H1 (cell line): ENCODE measurements around the gene MTPN. TPM values are rescaled to one million over a fixed set of nuclear protein-coding genes. Genes with fewer than 3 reads are reported as not detected.

Experiments used
- ATF3 ChIP-seq: IDR thresholded peaks from 2 replicates; pipeline ENCODE4 v1.6.1; 2011; ENCODE audit warnings: low read depth, mild to moderate bottlenecking, low read length; ENCODE audit not compliant: insufficient read depth
- POLR2AphosphoS5 ChIP-seq: IDR thresholded peaks from 2 replicates; pipeline ENCODE4 v1.6.1; 2011; ENCODE audit warnings: low read depth, low read length
- RAD21 ChIP-seq, 2 experiments: IDR thresholded peaks in 1 of 2; conservative IDR thresholded peaks in 1 of 2; 2 replicates each; pipeline ENCODE4 v1.6.1; 2011; ENCODE audit warnings: low read depth in 2 of 2, low read length in 2 of 2, improper control_type of control experiment in 1 of 2, inconsistent platforms in 1 of 2, mild to moderate bottlenecking in 1 of 2, moderate library complexity in 1 of 2
- SP2 ChIP-seq: IDR thresholded peaks from 2 replicates; pipeline ENCODE4 v1.6.1; 2012; ENCODE audit warnings: mild to moderate bottlenecking, low read length, inconsistent platforms
- TAF7 ChIP-seq: optimal IDR thresholded peaks from 2 replicates; pipeline ENCODE3; 2011; ENCODE audit warnings: low read depth, mild to moderate bottlenecking, inconsistent platforms, low read length, moderate library complexity, borderline replicate concordance
- polyA plus RNA-seq, 7 experiments: library from polyadenylated mRNA; depleted of rRNA in 3 of 7; stranded (reverse) in 5 of 7; unstranded in 2 of 7; fragments of >200 nt in 5 of 7; fragments of 200-250 nt in 2 of 7; gene quantifications; 1 replicate in 5 of 7; 2 replicates in 1 of 7; 4 replicates in 1 of 7; pipeline versions ENCODE4 v1.2.1 to v1.2.3, GENCODE V29; 2011 to 2013; ENCODE audit warnings: missing spikeins in 2 of 7, mixed read lengths in 2 of 7
- total RNA-seq: library from RNA; stranded (reverse); fragmentation: NEBNext Ultra II Directional; extraction: Animal tissue kit (Norgen Biotek cat#: 25700); gene quantifications from 2 replicates; pipeline ENCODE4 v1.2.1, GENCODE V29; 2021
- TF ChIP-seq, protein P1 (sequence below): fragments of 300-600 bp; sonication (generic); IDR thresholded peaks from 2 replicates; pipeline ENCODE4 v1.7.1; 2012; ENCODE audit warnings: low read length, moderate library complexity, mild to moderate bottlenecking, inconsistent platforms; ENCODE audit not compliant: insufficient replicate concordance

MTPN gene
- total and polyA plus RNA-seq, 2 of the 8 experiments (the other 6 are each of a cell fraction or from before 2014, with no cell fraction given) = 33.0 to 101 TPM

GRCh38 chr7:135990258-135990657 is 13.1 kb upstream of the MTPN start (continued):
- TF ChIP-seq, protein P1, sequence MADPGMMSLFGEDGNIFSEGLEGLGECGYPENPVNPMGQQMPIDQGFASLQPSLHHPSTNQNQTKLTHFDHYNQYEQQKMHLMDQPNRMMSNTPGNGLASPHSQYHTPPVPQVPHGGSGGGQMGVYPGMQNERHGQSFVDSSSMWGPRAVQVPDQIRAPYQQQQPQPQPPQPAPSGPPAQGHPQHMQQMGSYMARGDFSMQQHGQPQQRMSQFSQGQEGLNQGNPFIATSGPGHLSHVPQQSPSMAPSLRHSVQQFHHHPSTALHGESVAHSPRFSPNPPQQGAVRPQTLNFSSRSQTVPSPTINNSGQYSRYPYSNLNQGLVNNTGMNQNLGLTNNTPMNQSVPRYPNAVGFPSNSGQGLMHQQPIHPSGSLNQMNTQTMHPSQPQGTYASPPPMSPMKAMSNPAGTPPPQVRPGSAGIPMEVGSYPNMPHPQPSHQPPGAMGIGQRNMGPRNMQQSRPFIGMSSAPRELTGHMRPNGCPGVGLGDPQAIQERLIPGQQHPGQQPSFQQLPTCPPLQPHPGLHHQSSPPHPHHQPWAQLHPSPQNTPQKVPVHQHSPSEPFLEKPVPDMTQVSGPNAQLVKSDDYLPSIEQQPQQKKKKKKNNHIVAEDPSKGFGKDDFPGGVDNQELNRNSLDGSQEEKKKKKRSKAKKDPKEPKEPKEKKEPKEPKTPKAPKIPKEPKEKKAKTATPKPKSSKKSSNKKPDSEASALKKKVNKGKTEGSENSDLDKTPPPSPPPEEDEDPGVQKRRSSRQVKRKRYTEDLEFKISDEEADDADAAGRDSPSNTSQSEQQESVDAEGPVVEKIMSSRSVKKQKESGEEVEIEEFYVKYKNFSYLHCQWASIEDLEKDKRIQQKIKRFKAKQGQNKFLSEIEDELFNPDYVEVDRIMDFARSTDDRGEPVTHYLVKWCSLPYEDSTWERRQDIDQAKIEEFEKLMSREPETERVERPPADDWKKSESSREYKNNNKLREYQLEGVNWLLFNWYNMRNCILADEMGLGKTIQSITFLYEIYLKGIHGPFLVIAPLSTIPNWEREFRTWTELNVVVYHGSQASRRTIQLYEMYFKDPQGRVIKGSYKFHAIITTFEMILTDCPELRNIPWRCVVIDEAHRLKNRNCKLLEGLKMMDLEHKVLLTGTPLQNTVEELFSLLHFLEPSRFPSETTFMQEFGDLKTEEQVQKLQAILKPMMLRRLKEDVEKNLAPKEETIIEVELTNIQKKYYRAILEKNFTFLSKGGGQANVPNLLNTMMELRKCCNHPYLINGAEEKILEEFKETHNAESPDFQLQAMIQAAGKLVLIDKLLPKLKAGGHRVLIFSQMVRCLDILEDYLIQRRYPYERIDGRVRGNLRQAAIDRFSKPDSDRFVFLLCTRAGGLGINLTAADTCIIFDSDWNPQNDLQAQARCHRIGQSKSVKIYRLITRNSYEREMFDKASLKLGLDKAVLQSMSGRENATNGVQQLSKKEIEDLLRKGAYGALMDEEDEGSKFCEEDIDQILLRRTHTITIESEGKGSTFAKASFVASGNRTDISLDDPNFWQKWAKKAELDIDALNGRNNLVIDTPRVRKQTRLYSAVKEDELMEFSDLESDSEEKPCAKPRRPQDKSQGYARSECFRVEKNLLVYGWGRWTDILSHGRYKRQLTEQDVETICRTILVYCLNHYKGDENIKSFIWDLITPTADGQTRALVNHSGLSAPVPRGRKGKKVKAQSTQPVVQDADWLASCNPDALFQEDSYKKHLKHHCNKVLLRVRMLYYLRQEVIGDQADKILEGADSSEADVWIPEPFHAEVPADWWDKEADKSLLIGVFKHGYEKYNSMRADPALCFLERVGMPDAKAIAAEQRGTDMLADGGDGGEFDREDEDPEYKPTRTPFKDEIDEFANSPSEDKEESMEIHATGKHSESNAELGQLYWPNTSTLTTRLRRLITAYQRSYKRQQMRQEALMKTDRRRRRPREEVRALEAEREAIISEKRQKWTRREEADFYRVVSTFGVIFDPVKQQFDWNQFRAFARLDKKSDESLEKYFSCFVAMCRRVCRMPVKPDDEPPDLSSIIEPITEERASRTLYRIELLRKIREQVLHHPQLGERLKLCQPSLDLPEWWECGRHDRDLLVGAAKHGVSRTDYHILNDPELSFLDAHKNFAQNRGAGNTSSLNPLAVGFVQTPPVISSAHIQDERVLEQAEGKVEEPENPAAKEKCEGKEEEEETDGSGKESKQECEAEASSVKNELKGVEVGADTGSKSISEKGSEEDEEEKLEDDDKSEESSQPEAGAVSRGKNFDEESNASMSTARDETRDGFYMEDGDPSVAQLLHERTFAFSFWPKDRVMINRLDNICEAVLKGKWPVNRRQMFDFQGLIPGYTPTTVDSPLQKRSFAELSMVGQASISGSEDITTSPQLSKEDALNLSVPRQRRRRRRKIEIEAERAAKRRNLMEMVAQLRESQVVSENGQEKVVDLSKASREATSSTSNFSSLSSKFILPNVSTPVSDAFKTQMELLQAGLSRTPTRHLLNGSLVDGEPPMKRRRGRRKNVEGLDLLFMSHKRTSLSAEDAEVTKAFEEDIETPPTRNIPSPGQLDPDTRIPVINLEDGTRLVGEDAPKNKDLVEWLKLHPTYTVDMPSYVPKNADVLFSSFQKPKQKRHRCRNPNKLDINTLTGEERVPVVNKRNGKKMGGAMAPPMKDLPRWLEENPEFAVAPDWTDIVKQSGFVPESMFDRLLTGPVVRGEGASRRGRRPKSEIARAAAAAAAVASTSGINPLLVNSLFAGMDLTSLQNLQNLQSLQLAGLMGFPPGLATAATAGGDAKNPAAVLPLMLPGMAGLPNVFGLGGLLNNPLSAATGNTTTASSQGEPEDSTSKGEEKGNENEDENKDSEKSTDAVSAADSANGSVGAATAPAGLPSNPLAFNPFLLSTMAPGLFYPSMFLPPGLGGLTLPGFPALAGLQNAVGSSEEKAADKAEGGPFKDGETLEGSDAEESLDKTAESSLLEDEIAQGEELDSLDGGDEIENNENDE = no peak
- TF ChIP-seq RAD21 (IDR thresholded peaks at IDR 0.05 in 1 of 2, conservative IDR thresholded peaks at IDR 0.05 in 1 of 2; ENCODE audit: low read depth in 2 of 2, low read length in 2 of 2) = no peak
- no peak for TF ChIP-seq POLR2AphosphoS5
- TF ChIP-seq SP2 = no peak
- TF ChIP-seq TAF7 = no peak
- TF ChIP-seq ATF3 = no peak
